CD4-positive, alpha-beta T cell treated with Interleukin-15 for 4 hours (primary cell): ENCODE results near the gene EEF1A1.

ENCODE experiments used
- DNase-seq: peaks from one replicate; pipeline ENCODE4 v3.0.0-alpha.2; 2020; ENCODE audit warnings: low spot score

Gene EEF1A1

DNA sequence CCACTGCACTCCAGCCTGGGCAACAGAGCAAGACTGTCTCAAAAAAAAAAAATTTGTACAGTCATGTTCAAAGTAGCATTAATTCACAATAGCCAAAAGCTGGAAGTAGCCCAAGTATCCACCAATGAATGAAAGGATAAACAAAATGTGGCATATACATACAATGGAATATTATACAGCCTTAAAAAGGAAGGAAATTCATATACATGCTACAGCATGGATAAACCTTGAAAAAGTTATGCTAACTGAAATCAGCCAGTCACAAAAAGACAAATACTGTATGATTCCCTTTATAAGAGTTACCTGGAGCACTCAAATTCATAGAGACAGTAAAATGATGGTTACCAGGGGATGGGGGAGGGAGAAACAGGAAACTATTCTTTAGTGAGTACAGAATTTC, 15.7 kb downstream of the EEF1A1 start:
- DNase-seq: no peak

DNA sequence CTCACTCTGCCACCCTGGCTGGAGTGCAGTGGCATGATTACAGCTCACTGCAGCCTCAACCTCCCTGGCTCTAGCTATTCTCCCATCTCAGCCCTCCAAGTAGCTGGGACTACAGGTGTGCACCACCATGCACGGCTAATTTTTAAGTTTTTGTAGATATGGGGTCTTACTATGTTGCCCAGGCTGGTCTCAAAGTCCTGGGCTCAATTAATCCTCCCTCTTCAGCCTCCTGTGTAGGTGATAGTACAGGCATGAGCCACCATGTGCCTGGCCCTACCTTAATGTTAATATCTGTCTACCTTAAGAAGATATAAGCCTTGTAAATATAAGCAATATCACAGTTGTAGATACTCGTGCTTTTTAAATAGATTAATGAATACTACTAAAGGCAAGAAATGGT, 16.7 kb downstream of the EEF1A1 start:
- no peak for DNase-seq

DNA sequence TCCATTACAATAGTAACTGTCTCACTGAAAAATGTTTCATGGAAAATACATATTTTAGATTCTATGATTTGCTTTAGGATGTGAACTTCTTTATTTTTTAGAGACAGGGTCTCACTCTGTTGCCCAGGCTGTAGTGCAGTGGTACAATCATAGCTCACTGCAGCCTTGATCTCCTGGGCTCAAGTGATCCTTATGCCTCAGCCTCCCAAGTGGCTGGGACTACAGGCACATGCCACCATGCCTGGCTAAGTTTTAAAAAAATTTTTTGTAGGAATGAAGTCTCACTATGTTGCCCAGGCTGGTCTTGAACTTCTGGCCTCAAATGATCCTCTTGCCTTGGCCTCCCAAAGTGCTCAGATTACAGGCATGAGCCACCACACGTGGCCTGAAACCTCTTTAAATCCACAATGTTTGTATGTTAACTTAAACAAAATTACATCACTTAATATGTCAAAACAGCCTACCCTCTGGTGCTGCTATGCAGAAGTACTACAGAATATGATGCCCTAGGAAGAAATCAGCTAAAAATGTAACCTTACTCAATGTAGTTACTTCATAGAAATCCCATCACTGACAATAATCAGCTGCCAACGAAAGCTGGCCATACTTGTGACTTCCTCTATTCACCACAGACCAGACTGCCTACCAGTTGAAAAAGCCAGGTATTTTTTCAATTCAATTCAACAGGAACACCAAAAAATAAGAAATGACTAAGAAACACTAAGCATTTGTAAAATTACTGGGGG, 17.6 kb downstream of the EEF1A1 start:
- no peak for DNase-seq

DNA sequence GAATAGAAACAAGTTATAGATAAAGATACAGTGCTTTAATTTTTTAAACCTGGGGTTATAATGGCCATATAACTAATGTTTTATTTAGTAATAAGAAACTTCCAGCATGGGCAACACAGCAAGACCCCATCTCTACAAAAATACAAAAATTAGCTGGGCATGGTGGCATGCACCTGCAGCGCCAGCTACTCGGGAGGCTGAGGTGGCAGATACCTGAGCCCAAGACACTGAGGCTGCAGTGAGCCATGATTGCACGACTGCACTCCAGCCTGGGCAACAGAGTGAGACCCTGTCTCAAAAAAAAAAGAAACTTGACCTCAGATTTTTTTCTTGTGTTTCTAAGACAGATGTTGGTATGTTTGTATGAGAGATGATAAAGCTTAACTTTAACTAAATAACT, 22.9 kb downstream of the EEF1A1 start:
- no peak for DNase-seq

DNA sequence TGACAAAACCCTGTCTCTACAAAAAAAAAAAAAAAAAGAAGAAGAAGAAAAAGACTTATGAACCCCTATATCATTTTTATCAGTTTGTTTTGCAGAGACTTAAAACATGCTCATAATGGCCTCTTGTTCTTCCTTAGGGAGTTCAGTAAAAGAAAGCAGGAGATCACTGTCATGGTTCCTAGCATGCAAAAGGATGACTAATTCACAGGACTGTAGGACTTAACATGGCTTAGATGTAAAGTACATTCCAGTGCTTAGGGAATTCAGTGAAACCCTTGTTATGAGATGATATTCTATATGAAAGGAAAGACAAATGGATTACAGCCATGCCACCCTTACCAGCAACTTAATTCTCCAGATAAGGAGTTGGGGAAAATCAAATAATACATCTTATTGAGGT, 29.5 kb downstream of the EEF1A1 start:
- no peak for DNase-seq

DNA sequence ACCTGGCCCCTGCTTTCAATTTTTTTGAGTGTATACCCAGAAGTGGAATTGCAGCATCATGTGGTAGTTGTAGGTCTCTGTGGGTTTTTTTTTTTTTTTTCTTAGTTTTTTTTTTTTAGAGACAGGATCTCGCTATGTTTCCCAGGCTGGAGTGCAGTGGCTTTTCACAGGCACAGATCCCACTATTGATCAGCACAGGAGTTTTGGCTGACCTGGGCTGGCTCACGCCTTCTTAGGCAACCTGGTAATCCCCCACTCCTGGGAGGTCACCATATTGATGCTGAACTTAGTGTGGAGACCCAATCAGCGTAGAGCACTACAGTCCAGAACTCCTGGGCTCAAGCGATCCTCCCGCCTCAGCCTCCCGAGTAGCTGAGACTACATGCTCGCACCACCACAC, 33.4 kb downstream of the EEF1A1 start:
- no peak for DNase-seq

DNA sequence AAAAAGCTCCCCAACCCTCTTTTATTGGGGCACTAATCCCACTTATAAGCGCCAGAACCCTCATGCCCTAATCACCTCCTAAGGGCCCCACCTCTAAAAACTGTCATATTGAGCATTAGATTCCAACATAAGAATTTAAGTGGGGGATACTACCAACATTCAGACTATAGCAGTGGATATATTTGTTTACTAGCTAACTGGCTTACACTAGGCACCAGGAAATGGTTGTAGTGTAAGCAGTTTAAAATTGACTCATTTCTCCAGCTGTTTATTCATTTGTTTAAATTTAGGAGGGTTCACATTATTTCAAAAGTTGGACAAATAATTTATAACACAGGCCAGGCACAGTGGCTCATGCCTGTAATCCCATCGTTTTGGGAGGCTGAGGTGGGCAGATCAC, 36.4 kb downstream of the EEF1A1 start:
- DNase-seq: no peak

DNA sequence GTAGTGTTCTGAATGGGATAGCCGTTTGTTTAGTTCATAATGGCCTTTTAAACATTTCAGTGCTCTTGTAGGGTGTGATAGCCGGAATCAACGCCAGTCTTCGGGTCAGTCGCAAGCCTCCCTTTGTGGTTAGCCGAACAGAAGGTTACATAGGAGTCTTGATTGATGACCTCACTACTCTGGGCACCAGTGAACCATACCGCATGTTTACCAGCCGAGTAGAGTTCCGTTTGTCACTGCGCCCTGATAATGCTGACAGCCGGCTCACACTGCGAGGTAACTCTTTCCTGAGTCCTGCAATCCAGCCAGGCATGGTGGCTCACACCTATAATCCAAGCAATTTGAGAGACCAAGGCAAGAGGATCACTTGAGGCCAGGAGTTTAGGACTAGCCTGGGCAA, 38.9 kb downstream of the EEF1A1 start:
- no peak for DNase-seq

DNA sequence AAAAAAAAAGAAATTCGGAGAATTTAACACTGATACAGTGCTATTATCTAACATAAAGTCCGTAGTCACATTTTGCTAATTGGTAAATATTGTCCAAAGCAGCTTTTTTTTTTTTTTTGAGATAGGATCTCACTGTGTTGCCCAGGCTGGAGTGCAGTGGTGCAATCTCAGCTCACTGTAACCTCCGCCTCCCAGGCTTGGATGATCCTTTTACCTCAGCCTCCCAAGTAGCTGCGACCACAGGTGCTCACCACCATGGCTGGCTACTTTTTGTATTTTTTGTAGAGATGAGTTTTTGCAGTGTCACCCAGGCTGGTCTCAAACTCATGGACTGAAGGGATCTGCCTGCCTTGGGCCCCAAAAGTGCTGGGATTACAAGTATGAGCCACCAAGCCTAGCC, 43.4 kb downstream of the EEF1A1 start:
- no peak for DNase-seq

DNA sequence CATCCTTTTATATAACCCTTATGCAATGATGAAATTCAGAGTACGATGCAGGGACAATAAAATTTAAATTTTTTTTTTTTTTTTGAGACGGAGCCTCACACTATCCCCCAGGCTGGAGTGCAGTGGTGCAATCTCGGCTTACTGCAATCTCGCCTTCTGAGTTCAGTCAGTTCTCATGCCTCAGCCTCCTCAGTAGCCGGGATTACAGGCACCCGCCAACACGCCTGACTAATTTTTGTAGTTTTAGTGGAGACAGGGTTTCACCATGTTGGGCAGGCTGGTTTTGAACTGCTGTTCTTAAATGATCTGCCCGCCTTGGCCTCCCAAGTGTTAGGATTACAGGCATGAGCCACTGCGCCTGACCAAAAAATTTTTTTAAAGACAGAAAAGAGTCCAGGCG, 44.1 kb downstream of the EEF1A1 start:
- DNase-seq: no peak

DNA sequence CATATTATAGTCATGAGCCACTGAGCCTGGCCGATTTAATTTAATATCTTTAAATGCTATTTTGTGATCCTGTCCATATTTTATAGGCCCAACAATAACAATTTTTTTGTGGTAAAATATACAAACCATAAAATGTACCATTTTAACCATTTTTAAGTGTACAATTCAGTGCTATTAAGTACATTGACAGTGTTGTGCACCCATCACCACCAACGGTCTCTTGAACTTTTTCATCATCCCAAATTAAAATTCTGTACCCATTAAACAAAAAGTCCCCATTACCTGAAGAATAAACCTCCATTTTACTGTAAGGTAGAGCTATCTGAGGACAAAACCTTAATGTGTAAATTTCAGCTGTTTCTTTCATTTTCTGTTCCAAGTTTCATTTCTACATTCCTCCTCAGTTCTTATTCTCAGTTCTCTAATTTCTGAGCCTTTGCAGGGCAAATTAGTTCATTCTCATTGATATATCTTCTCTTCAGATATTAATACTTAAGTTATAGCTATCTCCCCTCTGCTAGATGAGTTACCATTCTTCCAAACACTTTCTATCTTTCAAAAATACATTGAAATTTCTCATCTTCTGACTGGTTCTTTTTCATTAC, 49.0 kb downstream of the EEF1A1 start:
- DNase-seq: no peak
